CD4-positive, alpha-beta T cell treated with Interleukin-4 for 1 hour (primary cell): ENCODE data around the gene DHDH.
"Not testable (repeated sequence)": the region's sequence is repeated elsewhere in the genome, so short reads cannot be mapped to it uniquely, and the experiment has no call there.

Source experiments
- DNase-seq, 2 donors: peaks; one replicate each; pipeline ENCODE4 v3.0.0-alpha.2; 2020 to 2022

The DHDH gene

GRCh38 chr19:48918071-48918470 is 15.4 kb upstream of the DHDH start:
- DNase-seq = no peak

DNA sequence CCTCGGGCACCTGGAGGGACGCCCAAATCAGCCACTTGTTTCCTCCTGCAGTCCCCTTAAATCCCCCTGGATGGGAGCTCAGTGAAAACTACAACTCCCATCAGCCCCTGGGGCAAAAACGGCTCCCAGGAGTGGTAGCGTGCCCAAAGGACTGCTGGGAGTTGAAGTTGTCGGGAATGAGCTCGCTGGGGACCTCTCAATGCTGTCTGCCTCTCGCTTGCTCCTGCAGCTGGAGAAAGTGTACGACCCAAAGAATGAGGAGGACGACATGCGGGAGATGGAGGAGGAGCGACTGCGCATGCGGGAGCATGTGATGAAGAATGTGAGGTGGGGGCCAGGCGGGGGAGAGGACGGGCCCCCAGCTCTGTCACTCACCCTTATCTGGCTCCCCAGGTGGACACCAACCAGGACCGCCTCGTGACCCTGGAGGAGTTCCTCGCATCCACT is 14.7 kb upstream of the DHDH start:
- DNase-seq = peak; percentile 14 to 24

- not testable (repeated sequence) for DNase-seq
Observed at GRCh38 chr19:48919271-48919670, 14.2 kb upstream of the DHDH start.

DNA sequence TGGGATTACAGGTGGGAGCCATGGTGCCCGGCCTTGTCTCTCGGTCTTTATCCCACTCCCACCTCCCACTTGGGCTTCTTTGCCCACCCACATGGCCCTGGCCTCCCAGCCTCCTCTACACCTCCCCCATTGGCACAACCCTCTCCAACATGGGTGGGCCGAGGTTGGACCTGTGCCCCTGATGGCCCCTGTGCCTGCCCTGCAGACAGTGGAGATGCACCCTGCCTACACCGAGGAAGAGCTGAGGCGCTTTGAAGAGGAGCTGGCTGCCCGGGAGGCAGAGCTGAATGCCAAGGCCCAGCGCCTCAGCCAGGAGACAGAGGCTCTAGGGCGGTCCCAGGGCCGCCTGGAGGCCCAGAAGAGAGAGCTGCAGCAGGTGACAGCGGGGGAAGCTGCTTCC is 12.6 kb upstream of the DHDH start:
- DNase-seq = no peak

- DNase-seq = no peak
Observed at GRCh38 chr19:48921721-48922500, 11.6 kb upstream of the DHDH start.

- DNase-seq = no peak
Observed at GRCh38 chr19:48922548-48923490, 10.7 kb upstream of the DHDH start.

DNA sequence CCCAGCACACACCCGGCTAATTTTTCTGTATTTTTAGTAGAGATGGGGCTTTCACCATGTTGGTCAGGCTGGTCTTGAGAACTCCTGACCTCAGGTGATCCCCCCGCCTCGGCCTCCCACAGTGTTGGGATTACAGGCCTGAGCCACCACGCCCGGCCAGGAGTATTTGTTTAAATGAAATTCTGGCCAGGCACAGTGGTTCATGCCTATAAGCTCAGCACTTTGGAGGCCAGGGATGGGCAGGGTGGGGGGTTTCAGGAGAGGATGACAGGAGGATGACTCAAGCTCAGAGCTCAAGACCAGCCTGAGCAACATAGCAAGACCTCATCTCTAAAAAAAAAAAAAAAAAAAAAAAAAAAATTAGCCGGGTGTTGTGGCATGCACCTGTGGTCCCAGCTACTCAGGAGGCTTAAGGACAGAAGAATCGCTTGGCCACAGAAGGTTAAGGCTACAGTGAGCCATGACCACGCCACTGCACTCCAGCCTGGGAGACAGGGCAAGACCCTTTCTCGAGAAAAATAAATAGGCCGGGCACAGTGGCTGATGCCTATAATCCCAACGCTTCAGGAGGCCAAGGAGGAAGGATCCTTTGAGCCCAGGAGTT is 8.2 kb upstream of the DHDH start:
- no peak for DNase-seq

DNA sequence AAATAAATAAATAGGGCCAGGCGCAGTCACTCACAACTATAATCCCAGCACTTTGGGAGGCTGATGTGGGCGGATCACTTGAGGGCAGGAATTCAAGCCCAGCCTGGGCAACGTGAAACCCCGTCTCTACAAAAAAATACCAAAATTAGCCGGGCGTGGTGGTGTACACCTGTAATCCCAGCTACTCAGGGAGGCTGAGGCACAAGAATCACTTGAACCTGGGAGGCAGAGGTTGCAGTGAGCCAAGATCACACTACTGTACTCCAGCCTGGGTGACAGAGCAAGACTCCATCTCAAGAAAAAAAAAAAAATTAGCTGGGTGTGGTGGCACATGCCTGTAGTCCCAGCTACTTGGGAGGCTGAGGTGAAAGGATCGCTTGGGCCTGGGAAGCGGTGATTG is 7.6 kb upstream of the DHDH start:
- DNase-seq = not testable (repeated sequence)

DNA sequence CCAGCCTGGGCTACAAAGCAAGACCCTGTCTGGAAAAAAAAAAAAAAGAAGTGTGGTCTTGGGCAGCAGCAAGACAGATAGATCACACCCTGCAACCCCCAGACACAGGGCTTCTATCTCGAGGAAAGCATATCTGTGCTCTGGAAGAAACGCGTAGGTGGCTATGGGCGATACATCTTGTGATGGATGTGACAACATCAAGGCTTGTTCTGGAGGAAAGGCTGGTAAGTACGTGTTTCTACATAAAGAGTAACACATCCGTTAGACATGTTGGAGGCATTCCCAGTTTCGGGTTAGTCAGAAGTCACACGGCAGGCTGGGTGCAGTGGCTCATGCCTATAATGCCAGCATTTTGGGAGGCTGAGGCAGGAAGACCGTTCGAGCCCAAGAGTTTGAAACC is 6.6 kb upstream of the DHDH start:
- DNase-seq = no peak

GRCh38 chr19:48927692-48928091 is 5.8 kb upstream of the DHDH start:
- not testable (repeated sequence) for DNase-seq

- no peak for DNase-seq
Observed at GRCh38 chr19:48928164-48929025, 5.1 kb upstream of the DHDH start.

DNA sequence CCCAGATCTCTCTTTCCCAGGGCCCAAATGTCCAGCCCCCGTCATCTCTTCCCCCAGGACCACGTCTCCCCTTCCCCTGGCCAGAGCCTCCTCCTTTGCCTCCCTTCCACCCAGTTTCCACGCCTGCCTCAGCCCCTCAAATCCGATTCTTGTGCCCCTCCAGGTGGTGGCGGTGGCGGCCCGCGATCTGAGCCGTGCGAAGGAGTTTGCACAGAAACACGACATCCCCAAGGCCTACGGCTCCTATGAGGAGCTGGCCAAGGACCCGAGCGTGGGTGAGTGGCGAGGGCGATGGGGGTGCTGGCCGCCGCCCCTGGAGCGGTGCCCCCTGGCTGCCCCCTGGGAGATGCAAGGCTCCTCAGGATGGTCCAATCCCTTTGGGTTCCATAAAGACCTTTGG is 1.3 kb downstream of the DHDH start:
- no peak for DNase-seq

DNA sequence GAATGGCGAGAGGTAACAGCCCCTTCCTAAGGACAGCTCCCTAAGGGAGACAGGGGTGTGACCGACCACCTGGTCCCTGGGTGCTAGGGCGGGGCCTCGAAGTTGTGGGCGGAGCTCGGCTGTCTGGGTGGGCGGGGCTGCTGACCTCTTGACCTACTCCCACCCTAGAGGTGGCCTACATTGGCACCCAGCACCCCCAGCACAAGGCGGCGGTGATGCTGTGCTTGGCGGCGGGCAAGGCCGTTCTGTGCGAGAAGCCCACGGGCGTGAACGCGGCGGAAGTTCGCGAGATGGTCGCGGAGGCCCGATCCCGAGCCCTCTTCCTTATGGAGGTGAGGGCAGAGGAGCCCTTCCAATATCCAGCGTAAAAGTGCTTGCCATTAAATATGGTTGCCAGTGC is 2.4 kb downstream of the DHDH start:
- DNase-seq = no peak

- DNase-seq = no peak
Observed at GRCh38 chr19:48938256-48938655, 4.8 kb downstream of the DHDH start.

DNA sequence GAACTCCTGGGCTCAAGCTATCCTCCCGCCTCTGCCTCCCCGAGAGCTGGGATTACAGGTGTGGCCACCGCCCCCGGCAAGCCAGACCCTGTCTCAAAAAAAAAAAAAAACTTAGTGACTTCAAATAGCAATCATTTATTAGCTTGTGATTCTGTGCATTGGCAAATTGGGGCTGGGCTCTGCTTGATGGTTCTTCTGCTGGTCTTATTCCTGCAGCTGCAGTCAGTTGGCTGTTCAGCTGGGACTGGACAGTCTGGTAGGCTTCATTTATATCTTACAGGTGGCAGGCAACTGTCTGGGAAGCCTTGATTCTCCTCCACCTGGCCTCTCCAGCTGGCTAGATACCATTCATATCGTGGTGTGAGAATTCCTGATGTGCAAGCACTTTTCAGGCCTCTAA is 7.4 kb downstream of the DHDH start:
- DNase-seq = no peak

GRCh38 chr19:48943081-48943480 is 9.6 kb downstream of the DHDH start:
- DNase-seq = no peak

- no peak for DNase-seq
Observed at GRCh38 chr19:48945415-48945814, 11.9 kb downstream of the DHDH start.

DNA sequence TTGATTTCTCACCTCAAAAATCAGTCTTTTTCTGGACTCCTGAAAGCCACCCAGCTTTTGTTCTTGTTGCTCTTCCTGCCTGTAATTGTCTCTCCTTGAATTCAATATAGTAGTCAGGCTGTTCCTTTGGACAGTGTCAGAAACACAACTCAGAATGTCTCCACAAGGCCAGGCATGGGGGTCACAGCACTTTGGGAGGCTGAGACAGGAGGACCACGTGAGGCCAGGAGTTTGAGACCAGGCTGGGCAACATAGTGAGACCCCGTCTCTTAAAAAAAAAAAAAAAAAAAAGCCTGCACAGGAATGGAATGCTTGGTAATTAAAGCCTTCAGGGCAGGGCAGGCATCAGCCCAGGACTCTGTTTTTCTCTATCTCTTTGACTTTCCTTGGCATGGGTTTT is 12.3 kb downstream of the DHDH start:
- DNase-seq = no peak

DNA sequence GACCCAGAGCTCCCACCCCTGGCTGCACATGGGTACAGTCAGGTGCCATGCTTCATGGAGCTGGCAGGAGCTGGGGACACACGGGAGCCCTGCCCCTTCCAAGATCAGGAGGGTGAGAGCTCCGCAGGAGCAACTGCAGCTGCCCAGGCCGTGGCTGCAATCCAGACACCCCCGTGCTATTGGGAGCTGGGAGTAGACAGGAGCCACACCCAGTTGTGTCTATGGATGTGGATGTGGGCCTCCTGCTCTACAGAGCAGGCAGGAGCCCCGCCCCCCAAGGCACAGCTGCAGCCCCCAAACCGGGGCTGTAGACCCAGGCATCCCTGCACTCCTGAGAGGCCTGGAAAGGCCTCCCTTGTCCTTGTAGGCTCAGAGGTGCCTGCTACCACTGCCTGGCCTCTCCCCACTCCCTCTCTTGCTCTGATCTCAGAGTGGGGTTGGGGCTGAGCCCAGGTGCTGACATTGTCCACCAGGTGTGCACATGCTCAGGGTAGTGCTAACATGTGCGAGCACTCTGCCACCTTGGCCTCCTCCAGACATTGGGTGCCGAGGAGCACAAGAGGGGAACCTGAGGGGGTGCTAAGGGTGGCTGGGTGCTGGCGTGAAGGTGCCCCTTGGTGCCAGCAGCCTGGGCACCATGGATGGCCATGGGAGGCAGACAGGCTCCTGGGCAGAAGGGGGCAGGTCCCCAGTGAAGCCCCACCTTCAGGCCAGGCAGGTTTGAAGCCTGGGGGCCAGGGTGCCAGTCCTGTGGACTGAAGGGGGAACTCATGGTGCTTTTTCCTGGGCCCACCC is 13.2 kb downstream of the DHDH start:
- DNase-seq = no peak

- no peak for DNase-seq
Observed at GRCh38 chr19:48947258-48947542, 13.7 kb downstream of the DHDH start.

DNA sequence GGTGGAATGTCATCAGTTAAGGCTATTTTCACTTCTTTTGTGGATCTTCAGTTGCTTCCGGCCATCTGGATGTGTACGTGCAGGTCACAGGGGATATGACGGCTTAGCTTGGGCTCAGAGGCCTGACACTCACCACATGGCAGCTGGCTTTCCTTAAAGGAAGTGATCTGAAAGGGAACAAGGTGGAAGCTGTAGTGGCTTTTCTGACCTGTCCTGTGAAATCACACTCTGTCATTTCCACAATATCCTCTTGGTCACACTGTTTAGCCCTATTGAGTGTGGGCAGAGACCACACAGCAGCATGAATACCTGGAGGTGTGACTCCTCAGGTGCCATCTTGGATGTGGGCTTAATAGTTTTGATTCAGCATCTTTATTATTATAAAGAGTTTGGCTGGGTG is 16.7 kb downstream of the DHDH start:
- no peak for DNase-seq
